C4-2B (cell line): ENCODE data around the gene PDCD1LG2.

Experiments used
- CTCF ChIP-seq: fragments of 450-650 bp; conservative IDR thresholded peaks from 2 replicates; pipeline ENCODE4 v1.5.1; 2017; ENCODE audit warnings: mild to moderate bottlenecking
- ZFX ChIP-seq: fragments of 450-650 bp; IDR thresholded peaks from 2 replicates; pipeline ENCODE4 v1.6.1; 2017

- TF ChIP-seq CTCF = no peak
- no peak for TF ChIP-seq ZFX
Measured at GRCh38 chr9:5489630-5490490, 20.5 kb upstream of the PDCD1LG2 start.
